Mesenchymal stem cell (in vitro differentiated cells and primary cell): Measurements from ENCODE around the gene LRRC47.

Source experiments
- DNase-seq: peaks from one replicate; pipeline ENCODE4 v3.0.0-alpha.2; 2013
- H2AFZ ChIP-seq: one replicate; pipeline ENCODE4 v1.6.1; 2013; ENCODE audit warnings: low read depth, mild to moderate bottlenecking, control low read depth, inconsistent platforms, low read length, moderate library complexity
- H2AK5ac ChIP-seq: 2 replicates; pipeline ENCODE4 v1.6.1; 2013; ENCODE audit warnings: low read length, moderate library complexity, mild to moderate bottlenecking, inconsistent platforms; ENCODE audit not compliant: severe bottlenecking
- H2BK120ac ChIP-seq: one replicate; pipeline ENCODE4 v1.6.1; 2013; ENCODE audit warnings: low read depth, mild to moderate bottlenecking, inconsistent platforms, low read length, moderate library complexity
- H2BK12ac ChIP-seq, 2 experiments: one replicate each; pipeline ENCODE4 v1.6.1; 2013; ENCODE audit warnings: inconsistent platforms in 2 of 2, low read length in 2 of 2, mild to moderate bottlenecking in 2 of 2, moderate library complexity in 2 of 2, control low read depth in 1 of 2
- H2BK15ac ChIP-seq: one replicate; pipeline ENCODE4 v1.6.1; 2013; ENCODE audit warnings: mild to moderate bottlenecking, low read depth, inconsistent platforms; ENCODE audit not compliant: poor library complexity, severe bottlenecking
- H2BK5ac ChIP-seq: 2 replicates; pipeline ENCODE4 v1.6.1; 2013; ENCODE audit warnings: low read depth, mild to moderate bottlenecking, low read length, control low read depth, inconsistent platforms; ENCODE audit not compliant: poor library complexity, severe bottlenecking
- H3K14ac ChIP-seq, 2 experiments: one replicate each; pipeline ENCODE4 v1.6.1; 2013; ENCODE audit warnings: inconsistent platforms in 2 of 2, low read length in 2 of 2, control low read depth in 1 of 2, mild to moderate bottlenecking in 1 of 2, moderate library complexity in 1 of 2
- H3K18ac ChIP-seq, 2 experiments: one replicate each; pipeline ENCODE4 v1.6.1; 2013; ENCODE audit warnings: inconsistent platforms in 2 of 2, low read length in 2 of 2, control low read depth in 1 of 2, low read depth in 1 of 2, mild to moderate bottlenecking in 1 of 2
- H3K23ac ChIP-seq, 2 experiments: one replicate each; pipeline ENCODE4 v1.6.1; 2013; ENCODE audit warnings: inconsistent platforms in 2 of 2, low read length in 2 of 2, mild to moderate bottlenecking in 2 of 2, moderate library complexity in 2 of 2, control low read depth in 1 of 2
- H3K27ac ChIP-seq: 2 replicates; pipeline ENCODE4 v1.5.1; 2013; ENCODE audit warnings: mild to moderate bottlenecking, moderate library complexity, low read length, control low read depth, inconsistent platforms; ENCODE audit not compliant: poor library complexity, severe bottlenecking
- H3K27me3 ChIP-seq, 2 experiments: 2 replicates each; pipeline versions ENCODE4 v1.6.1 to v1.7.0; 2013; ENCODE audit warnings: low read length in 2 of 2, mild to moderate bottlenecking in 2 of 2, moderate library complexity in 2 of 2, control low read depth in 1 of 2, inconsistent platforms in 1 of 2; ENCODE audit not compliant: control insufficient read depth in 1 of 2, insufficient read depth in 1 of 2
- H3K36me3 ChIP-seq, 2 experiments: 2 replicates each; pipeline versions ENCODE4 v1.6.1 to v1.7.0; 2013; ENCODE audit warnings: low read length in 2 of 2, control low read depth in 1 of 2, inconsistent platforms in 1 of 2, low read depth in 1 of 2, mild to moderate bottlenecking in 1 of 2; ENCODE audit not compliant: insufficient read depth in 2 of 2, control insufficient read depth in 1 of 2
- H3K4ac ChIP-seq, 2 experiments: one replicate each; pipeline ENCODE4 v1.6.1; 2013; ENCODE audit warnings: inconsistent platforms in 2 of 2, low read length in 2 of 2, mild to moderate bottlenecking in 2 of 2, moderate library complexity in 2 of 2, control low read depth in 1 of 2, low read depth in 1 of 2
- H3K4me1 ChIP-seq: 2 replicates; pipeline ENCODE4 v1.6.1; 2013; ENCODE audit warnings: low read depth, low read length, control low read depth; ENCODE audit not compliant: control insufficient read depth, insufficient read depth
- H3K4me2 ChIP-seq: 2 replicates; pipeline ENCODE4 v1.6.1; 2013; ENCODE audit warnings: low read length, mild to moderate bottlenecking, inconsistent platforms; ENCODE audit not compliant: poor library complexity, severe bottlenecking
- H3K4me3 ChIP-seq, 2 experiments: 2 replicates each; pipeline versions ENCODE4 v1.5.1 to v1.7.0; 2013; ENCODE audit warnings: low read length in 2 of 2, mild to moderate bottlenecking in 2 of 2, control low read depth in 1 of 2, low read depth in 1 of 2; ENCODE audit not compliant: insufficient read depth in 1 of 2
- H3K79me1 ChIP-seq: replicated peaks from 2 replicates; pipeline ENCODE4 v1.6.1; 2013; ENCODE audit warnings: mild to moderate bottlenecking, control low read depth, low read length, inconsistent platforms; ENCODE audit not compliant: poor library complexity, severe bottlenecking
- H3K9ac ChIP-seq: 2 replicates; pipeline ENCODE4 v1.7.0; 2013; ENCODE audit warnings: mild to moderate bottlenecking, low read length, moderate library complexity
- H3K9me3 ChIP-seq: 2 replicates; pipeline ENCODE4 v1.7.0; 2013; ENCODE audit warnings: mild to moderate bottlenecking, low read length; ENCODE audit not compliant: control insufficient read depth
- H4K8ac ChIP-seq: one replicate; pipeline ENCODE4 v1.6.1; 2013; ENCODE audit warnings: inconsistent platforms, mild to moderate bottlenecking, low read length, moderate library complexity
- H4K91ac ChIP-seq: one replicate; pipeline ENCODE4 v1.6.1; 2013; ENCODE audit warnings: mild to moderate bottlenecking, low read length, inconsistent platforms
- WGBS: methylation state at CpG from one replicate; pipeline ENCODE4 v1.1.7; 2013; ENCODE audit warnings: mixed read lengths; 5-methylcytosine and 5-hydroxymethylcytosine counted together

The LRRC47 gene

GRCh38 chr1:3817138-3817740 is 20.9 kb upstream of the LRRC47 start:
- Histone ChIP-seq H2BK12ac (no peak overlapping the region), H2AFZ (no peak overlapping the region), H3K27ac (no peak overlapping the region), H2AK5ac (no peak overlapping the region), H2BK15ac (no peak overlapping the region), H3K18ac (no peak overlapping the region), H4K8ac (no peak overlapping the region), H3K79me1 (peaks cover 1% of the 10 kb centered on the region), H3K9me3 (no peaks in the 10 kb centered on the region), H3K23ac (no peak overlapping the region), H3K27me3 (no peaks in the 10 kb centered on the region), H4K91ac (no peak overlapping the region), H3K4ac (no peak overlapping the region), H3K36me3 (peaks cover 65 to 71% of the 10 kb centered on the region in 2 experiments), H2BK120ac (no peak overlapping the region), H3K14ac (no peak overlapping the region), H3K4me1 (peaks cover 13% of the 10 kb centered on the region), H3K4me2 (no peak overlapping the region), H3K4me3 (no peak overlapping the region), H2BK5ac (no peak overlapping the region), H3K9ac (no peak overlapping the region)
- DNase-seq, result no peak
- WGBS, result 96% methylated on average over 17 of the region's 17 CpGs

- Histone ChIP-seq H2BK5ac (no peak overlapping the region), H2BK12ac (no peak overlapping the region), H3K36me3 (peaks cover 58 to 64% of the 10 kb centered on the region in 2 experiments), H3K4me1 (peaks cover 11% of the 10 kb centered on the region), H3K18ac (no peak overlapping the region), H4K8ac (no peak overlapping the region), H4K91ac (no peak overlapping the region), H3K4me2 (no peak overlapping the region), H3K9ac (no peak overlapping the region), H3K14ac (no peak overlapping the region), H2BK120ac (no peak overlapping the region), H3K23ac (no peak overlapping the region), H3K27me3 (no peaks in the 10 kb centered on the region), H2AK5ac (no peak overlapping the region), H3K27ac (no peak overlapping the region), H3K9me3 (no peaks in the 10 kb centered on the region), H3K79me1 (peaks cover 1% of the 10 kb centered on the region), H3K4me3 (no peak overlapping the region), H2BK15ac (no peak overlapping the region), H2AFZ (no peak overlapping the region), H3K4ac (no peak overlapping the region)
- no peak for DNase-seq
- whole genome bisulfite sequencing, result 96% methylated on average over 29 of the region's 38 CpGs
Measured at GRCh38 chr1:3816331-3817137, 20.2 kb upstream of the LRRC47 start.

- 95% methylated on average over 42 of the region's 42 CpGs for WGBS
- Histone ChIP-seq H3K4me3 (no peak overlapping the region), H3K4ac (no peak overlapping the region), H3K27ac (no peak overlapping the region), H3K4me2 (no peak overlapping the region), H2BK15ac (no peak overlapping the region), H2BK12ac (no peak overlapping the region), H2AK5ac (no peak overlapping the region), H3K4me1 (peaks cover 10% of the 10 kb centered on the region), H3K27me3 (no peaks in the 10 kb centered on the region), H3K9me3 (no peaks in the 10 kb centered on the region), H3K18ac (no peak overlapping the region), H2BK5ac (no peak overlapping the region), H2AFZ (no peak overlapping the region), H3K23ac (no peak overlapping the region), H3K9ac (no peak overlapping the region), H4K91ac (no peak overlapping the region), H2BK120ac (no peak overlapping the region), H3K36me3 (peaks cover 46 to 49% of the 10 kb centered on the region in 2 experiments), H3K79me1 (peaks cover 1% of the 10 kb centered on the region), H3K14ac (no peak overlapping the region), H4K8ac (no peak overlapping the region)
- DNase-seq, result no peak
Measured at GRCh38 chr1:3814771-3815561, 18.7 kb upstream of the LRRC47 start.

GRCh38 chr1:3814065-3814464 is 17.8 kb upstream of the LRRC47 start:
- Histone ChIP-seq H2BK5ac (no peak overlapping the region), H3K18ac (no peak overlapping the region), H3K9ac (no peak overlapping the region)

More at GRCh38 chr1:3814065-3814464, 17.8 kb upstream of the LRRC47 start:
- Histone ChIP-seq H3K4me2 (no peak overlapping the region), H2BK12ac (no peak overlapping the region), H3K36me3 (peaks cover 40 to 46% of the 10 kb centered on the region in 2 experiments), H4K91ac (no peak overlapping the region), H3K14ac (no peak overlapping the region), H2BK15ac (no peak overlapping the region), H2BK120ac (no peak overlapping the region), H3K79me1 (peaks cover 1% of the 10 kb centered on the region), H3K27ac (no peak overlapping the region), H3K4ac (no peak overlapping the region), H3K4me1 (peaks cover 7% of the 10 kb centered on the region), H2AK5ac (no peak overlapping the region), H3K27me3 (no peaks in the 10 kb centered on the region), H3K4me3 (no peak overlapping the region), H2AFZ (no peak overlapping the region), H3K9me3 (no peaks in the 10 kb centered on the region), H4K8ac (no peak overlapping the region), H3K23ac (no peak overlapping the region)
- WGBS, result 93% methylated on average over 1 of the region's 2 CpGs
- DNase-seq, result no peak
